ENCODE measurements around the gene FITM2.

The FITM2 gene

DNA sequence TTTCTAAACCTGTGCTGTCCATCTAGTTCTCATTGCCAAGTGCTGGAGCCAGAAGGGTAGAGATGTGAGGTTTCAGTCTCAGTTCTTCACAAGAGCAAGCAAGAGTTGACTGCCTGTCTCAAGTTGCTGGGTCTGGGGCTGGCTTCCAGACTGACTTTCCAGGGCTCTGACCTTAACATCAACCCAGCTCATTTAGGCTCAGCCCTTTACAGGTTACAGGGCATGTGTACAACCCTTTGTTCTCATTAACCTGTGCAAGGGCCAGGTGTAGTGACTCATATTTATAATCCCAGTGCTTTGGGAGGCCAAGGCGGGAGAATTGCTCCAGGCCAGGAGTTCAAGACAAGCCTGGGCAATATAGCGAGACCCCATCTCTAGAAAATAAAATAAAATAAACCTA, 30.6 kb downstream of the FITM2 start:
- no CpG with 5 or more reads among the region's 2 CpGs for WGBS, 2 experiments (ENCODE audit: insufficient coverage in 2 of 2)

DNA sequence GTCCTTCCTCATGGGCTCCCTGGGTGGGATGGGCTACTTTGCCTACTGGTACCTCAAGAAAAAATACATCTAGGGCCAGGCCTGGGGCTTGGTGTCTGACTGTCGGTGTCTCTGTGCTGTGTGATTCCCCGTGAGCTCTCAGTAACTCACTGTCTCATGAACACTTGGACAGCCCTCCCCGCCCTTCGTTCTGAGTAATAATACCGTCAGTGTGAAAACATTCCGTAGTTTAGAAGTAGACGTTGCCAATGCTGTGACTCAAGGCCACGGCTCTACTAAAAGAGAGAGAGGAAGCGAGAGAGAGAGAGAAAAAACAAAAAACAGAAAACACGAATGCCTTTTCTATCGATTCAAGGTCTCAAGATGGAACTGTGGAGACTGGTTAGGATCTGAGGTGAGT, 31.8 kb downstream of the FITM2 start:
- Histone ChIP-seq H3K9me3 (ENCODE audit: control insufficient read depth, low read length) (no peaks in the 10 kb centered on the region), H3K36me3 (ENCODE audit: control insufficient read depth, insufficient read depth, low read length) (no peaks in the 10 kb centered on the region), H3K27ac (ENCODE audit: low read depth, low read length, severe bottlenecking) (no peak overlapping the region), H3K4me3 (ENCODE audit: extremely low read depth, insufficient read depth, low read length, poor library complexity, severe bottlenecking) (no peak overlapping the region), H3K4me1 (ENCODE audit: control insufficient read depth, insufficient read depth, low read length, poor library complexity, severe bottlenecking) (no peaks in the 10 kb centered on the region)
- WGBS, 2 experiments (ENCODE audit: insufficient coverage in 2 of 2): 92 to 96% methylated on average over 11 of the region's 11 CpGs

More for the DNA sequence above, 30.6 kb downstream of the FITM2 start:
- H3K4me3 ChIP-seq (ENCODE audit: extremely low read depth, insufficient read depth, low read length, poor library complexity, severe bottlenecking): no peak overlapping the region
- H3K9me3 ChIP-seq (ENCODE audit: control insufficient read depth, low read length): no peaks in the 10 kb centered on the region
- H3K4me1 ChIP-seq (ENCODE audit: control insufficient read depth, insufficient read depth, low read length, poor library complexity, severe bottlenecking): no peaks in the 10 kb centered on the region
- H3K36me3 ChIP-seq (ENCODE audit: control insufficient read depth, insufficient read depth, low read length): no peaks in the 10 kb centered on the region
- H3K27ac ChIP-seq (ENCODE audit: low read depth, low read length, severe bottlenecking): no peak overlapping the region

DNA sequence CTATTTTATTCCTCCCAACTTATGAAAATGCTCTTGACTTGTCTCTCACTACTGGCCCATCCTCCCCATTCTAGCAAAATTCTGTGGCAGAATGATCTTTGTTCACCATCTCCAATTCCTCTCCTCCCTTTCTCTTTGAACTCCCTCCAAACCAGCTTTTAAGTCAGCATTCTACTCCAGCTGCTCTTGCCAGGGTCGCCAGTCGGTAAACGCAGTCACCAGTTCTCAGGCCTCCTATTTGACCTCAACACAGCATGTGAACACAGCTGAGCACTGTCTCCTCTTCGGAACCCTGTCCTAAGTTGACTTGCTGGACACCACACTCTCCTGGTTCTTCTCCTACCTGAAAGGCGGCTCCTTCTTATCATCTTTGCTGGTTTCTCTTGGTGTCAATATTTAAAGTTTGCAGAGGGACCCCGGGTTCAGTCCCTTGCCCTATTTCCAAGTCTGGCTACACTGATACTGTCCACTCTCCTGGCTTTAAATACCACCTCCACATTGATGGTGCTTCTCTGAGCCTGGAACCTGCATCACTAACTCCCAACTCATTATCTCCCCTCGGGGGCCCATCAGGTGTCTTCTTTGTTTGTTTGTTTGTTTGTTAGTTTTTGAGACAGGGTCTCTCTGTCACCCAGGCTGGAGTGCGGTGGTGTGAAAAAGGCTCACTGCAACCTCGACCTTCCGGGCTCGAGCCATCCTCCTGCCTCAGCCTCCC, 36.5 kb downstream of the FITM2 start:
- Histone ChIP-seq H3K36me3 (ENCODE audit: control insufficient read depth, insufficient read depth, low read length) (no peaks in the 10 kb centered on the region), H3K27ac (ENCODE audit: low read depth, low read length, severe bottlenecking) (no peak overlapping the region), H3K4me3 (ENCODE audit: extremely low read depth, insufficient read depth, low read length, poor library complexity, severe bottlenecking) (no peak overlapping the region), H3K9me3 (ENCODE audit: control insufficient read depth, low read length) (no peaks in the 10 kb centered on the region), H3K4me1 (ENCODE audit: control insufficient read depth, insufficient read depth, low read length, poor library complexity, severe bottlenecking) (no peaks in the 10 kb centered on the region)
- 87 to 92% methylated on average over 8 to 10 of the region's 11 CpGs for WGBS, 2 experiments (ENCODE audit: insufficient coverage in 2 of 2)

DNA sequence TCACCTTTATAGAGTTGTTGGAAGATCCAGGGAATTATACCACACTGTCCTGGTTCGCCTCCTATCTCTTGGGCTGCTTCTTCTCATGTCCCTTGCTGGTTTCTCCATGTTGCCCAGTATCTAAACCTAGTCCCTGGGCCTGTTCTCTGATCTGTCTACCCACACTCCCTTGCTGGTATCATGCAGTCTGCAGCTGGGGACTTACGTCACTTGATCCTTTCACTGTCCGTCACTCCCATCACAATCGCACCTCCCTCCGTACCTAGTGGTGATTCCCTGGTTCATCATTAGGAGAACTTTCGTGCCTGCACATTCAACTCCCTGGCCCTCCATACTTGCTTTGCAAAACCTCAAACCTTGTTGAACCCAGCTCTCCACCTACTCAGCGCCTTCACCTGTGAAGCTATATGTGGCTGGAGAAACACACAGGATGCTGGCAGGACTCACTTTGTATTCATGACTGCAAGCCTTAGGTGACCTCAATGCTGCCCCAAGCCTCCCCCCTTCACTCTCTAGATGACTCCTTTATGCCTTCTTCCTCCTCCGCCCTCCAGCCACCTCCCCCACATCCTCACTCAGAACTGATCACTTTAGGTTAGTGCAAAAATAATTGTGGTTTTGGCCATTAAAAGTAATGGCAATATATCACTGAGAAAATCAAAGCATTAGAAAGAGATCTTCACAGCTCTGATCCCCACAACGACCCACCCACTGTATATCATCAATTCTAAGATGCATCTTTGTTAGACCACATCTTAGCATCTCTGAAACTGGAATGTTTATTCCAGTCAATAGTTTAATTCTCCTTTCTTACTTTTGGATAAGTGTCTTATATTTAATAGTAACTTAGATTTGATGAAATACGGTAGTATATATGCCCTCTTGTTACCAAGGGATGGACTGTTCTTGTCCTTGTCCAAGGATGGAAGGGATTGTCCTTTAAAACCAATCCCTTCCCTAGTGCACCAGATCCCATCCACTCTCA, 37.5 kb downstream of the FITM2 start:
- Histone ChIP-seq H3K4me3 (ENCODE audit: extremely low read depth, insufficient read depth, low read length, poor library complexity, severe bottlenecking) (no peak overlapping the region), H3K36me3 (ENCODE audit: control insufficient read depth, insufficient read depth, low read length) (no peaks in the 10 kb centered on the region), H3K4me1 (ENCODE audit: control insufficient read depth, insufficient read depth, low read length, poor library complexity, severe bottlenecking) (no peaks in the 10 kb centered on the region), H3K9me3 (ENCODE audit: control insufficient read depth, low read length) (no peaks in the 10 kb centered on the region), H3K27ac (ENCODE audit: low read depth, low read length, severe bottlenecking) (no peak overlapping the region)
- WGBS, 2 experiments (ENCODE audit: insufficient coverage in 2 of 2): 86 to 90% methylated on average over 7 to 8 of the region's 10 CpGs

DNA sequence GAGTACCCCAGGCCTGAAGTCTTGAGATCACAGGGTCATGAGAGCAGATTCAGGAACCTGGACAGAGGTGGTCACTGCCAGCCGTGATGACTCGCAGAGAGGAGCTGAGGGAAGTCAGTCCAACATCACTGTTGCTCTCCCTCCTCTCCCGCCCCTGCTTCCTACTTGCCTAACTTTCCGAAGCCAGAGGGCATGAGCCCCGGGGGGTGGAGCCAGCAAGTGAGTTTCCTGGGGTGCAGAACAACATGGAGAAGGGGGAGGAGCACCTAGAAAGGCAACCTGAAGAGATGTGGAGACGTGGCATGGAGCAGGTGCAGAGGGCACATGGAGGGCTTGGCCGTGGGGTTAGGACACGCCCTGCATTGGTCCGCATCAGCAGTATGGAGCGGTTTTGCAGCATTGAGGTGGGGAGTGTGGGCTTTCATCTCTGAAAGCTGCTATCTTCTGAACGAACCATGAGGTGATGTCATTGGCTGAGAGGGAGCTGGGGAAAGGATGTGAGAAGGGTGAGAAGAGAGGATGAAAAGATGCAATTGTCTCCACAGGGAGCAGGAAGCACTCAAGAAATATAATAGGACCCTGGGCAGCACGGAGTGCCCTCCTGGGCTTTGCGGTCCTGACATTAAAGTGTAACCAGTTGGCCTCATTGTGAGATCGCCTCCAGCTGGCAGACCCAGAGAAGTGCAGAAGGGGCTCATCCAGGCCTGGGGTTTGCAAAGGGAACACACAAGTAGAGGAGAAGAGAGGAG, 38.9 kb downstream of the FITM2 start:
- Histone ChIP-seq H3K36me3 (ENCODE audit: control insufficient read depth, insufficient read depth, low read length) (no peaks in the 10 kb centered on the region), H3K9me3 (ENCODE audit: control insufficient read depth, low read length) (no peaks in the 10 kb centered on the region), H3K4me3 (ENCODE audit: extremely low read depth, insufficient read depth, low read length, poor library complexity, severe bottlenecking) (no peak overlapping the region), H3K27ac (ENCODE audit: low read depth, low read length, severe bottlenecking) (no peak overlapping the region), H3K4me1 (ENCODE audit: control insufficient read depth, insufficient read depth, low read length, poor library complexity, severe bottlenecking) (no peaks in the 10 kb centered on the region)
- 67 to 68% methylated on average over 11 to 13 of the region's 14 CpGs for WGBS, 2 experiments (ENCODE audit: insufficient coverage in 2 of 2)

DNA sequence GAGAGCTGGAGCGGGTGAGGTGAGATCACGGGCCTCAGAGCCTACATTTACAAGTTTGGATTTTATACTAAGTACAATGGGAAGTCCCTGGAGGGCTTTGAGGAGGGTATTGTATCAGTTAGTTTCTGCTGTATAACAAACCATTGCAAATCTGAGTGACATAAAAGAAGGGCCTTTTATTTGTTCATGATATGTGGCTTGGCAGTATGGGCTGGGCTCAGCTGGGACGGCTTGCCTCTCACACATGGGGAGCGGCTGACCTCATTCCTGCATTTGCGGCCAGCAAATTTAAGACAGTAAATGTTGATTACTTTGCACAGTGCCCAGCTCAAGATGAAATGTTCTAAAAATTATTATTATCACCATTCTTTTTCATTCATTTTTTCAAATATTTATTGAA, 42.2 kb downstream of the FITM2 start:
- Histone ChIP-seq H3K4me3 (ENCODE audit: extremely low read depth, insufficient read depth, low read length, poor library complexity, severe bottlenecking) (no peak overlapping the region), H3K4me1 (ENCODE audit: control insufficient read depth, insufficient read depth, low read length, poor library complexity, severe bottlenecking) (no peaks in the 10 kb centered on the region), H3K27ac (ENCODE audit: low read depth, low read length, severe bottlenecking) (no peak overlapping the region), H3K36me3 (ENCODE audit: control insufficient read depth, insufficient read depth, low read length) (no peaks in the 10 kb centered on the region), H3K9me3 (ENCODE audit: control insufficient read depth, low read length) (no peaks in the 10 kb centered on the region)
- 88 to 94% methylated on average over 3 of the region's 5 CpGs for WGBS, 2 experiments (ENCODE audit: insufficient coverage in 2 of 2)

DNA sequence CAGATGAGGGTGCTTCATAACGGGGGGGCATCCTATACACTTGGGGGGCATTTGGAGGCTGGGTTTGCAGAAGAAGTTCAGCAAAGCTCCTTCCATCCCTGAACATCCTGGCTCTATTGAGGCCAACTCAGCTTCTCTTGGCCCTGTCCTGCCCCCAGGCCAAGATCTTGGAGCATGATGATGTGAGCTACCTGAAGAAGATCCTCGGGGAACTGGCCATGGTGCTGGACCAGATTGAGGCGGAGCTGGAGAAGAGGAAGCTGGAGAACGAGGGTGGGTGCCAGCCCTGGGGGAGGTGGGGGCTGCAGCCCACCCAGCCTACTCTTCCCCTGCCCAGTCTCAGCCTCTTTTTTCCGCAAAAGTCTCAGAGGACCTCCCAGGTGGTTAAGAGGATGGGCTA, 46.7 kb downstream of the FITM2 start:
- Histone ChIP-seq H3K9me3 (ENCODE audit: control insufficient read depth, low read length) (no peaks in the 10 kb centered on the region), H3K4me1 (ENCODE audit: control insufficient read depth, insufficient read depth, low read length, poor library complexity, severe bottlenecking) (no peaks in the 10 kb centered on the region), H3K36me3 (ENCODE audit: control insufficient read depth, insufficient read depth, low read length) (no peaks in the 10 kb centered on the region), H3K27ac (ENCODE audit: low read depth, low read length, severe bottlenecking) (no peak overlapping the region), H3K4me3 (ENCODE audit: extremely low read depth, insufficient read depth, low read length, poor library complexity, severe bottlenecking) (no peak overlapping the region)
- WGBS, 2 experiments (ENCODE audit: insufficient coverage in 2 of 2): 90 to 100% methylated on average over 1 to 3 of the region's 5 CpGs

DNA sequence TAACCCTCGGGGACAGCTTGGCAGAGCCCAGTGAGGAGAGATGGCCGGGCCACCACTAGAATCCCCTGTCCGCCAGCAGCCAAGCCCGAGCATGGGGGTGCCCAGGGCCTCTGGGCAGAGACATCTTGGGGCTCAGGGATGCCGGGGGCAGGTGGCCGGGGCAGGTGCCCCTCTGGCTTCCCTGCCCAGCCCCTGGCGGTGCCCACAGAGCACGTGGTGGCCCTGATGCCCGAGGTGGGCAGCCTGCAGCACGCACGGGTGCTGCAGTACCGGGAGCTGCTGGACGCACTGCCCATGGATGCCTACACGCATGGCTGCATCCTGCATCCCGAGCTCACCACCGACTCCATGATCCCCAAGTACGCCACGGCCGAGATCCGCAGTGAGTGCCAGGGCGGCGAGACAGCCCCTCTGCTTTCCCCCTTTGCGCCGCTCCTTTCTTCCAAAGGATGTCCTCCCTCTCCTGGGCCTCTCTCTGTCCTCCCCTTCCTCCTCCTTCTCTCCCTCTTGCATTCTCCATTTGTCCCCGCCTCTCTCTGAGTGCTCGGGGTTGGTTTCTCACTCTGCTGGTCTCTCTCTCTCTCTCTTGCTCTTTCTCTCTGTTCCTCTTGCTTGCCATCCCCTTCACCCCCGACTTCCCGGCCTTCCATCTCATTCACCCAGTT, 52.6 kb downstream of the FITM2 start:
- no peaks in the 10 kb centered on the region for H3K36me3 ChIP-seq (ENCODE audit: control insufficient read depth, insufficient read depth, low read length)
- no peaks in the 10 kb centered on the region for H3K4me1 ChIP-seq (ENCODE audit: control insufficient read depth, insufficient read depth, low read length, poor library complexity, severe bottlenecking)
- H3K9me3 ChIP-seq (ENCODE audit: control insufficient read depth, low read length): no peaks in the 10 kb centered on the region
- no peak overlapping the region for H3K4me3 ChIP-seq (ENCODE audit: extremely low read depth, insufficient read depth, low read length, poor library complexity, severe bottlenecking)
- WGBS, 2 experiments (ENCODE audit: insufficient coverage in 2 of 2): 89 to 90% methylated on average over 28 of the region's 28 CpGs
- H3K27ac ChIP-seq (ENCODE audit: low read depth, low read length, severe bottlenecking): no peak overlapping the region

DNA sequence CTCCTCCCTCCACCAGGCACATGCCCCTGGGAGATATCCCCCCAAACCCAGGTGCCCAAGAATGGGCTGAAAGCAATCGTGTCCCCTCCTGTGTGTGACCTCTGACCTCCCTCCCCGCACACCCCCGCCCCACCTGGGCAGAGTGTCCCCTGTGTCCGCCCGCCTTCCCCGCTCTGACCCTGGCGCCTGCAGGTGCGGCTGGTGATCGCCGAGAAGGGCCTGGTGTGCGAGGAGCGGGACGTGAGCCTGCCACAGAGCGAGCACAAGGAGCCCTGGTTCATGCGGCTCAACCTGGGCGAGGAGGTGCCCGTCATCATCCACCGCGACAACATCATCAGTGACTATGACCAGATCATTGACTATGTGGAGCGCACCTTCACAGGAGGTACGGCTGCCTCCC, 54.0 kb downstream of the FITM2 start:
- H3K4me3 ChIP-seq (ENCODE audit: extremely low read depth, insufficient read depth, low read length, poor library complexity, severe bottlenecking): no peak overlapping the region
- H3K27ac ChIP-seq (ENCODE audit: low read depth, low read length, severe bottlenecking): no peak overlapping the region
- H3K36me3 ChIP-seq (ENCODE audit: control insufficient read depth, insufficient read depth, low read length): no peaks in the 10 kb centered on the region
- H3K4me1 ChIP-seq (ENCODE audit: control insufficient read depth, insufficient read depth, low read length, poor library complexity, severe bottlenecking): no peaks in the 10 kb centered on the region
- no peaks in the 10 kb centered on the region for H3K9me3 ChIP-seq (ENCODE audit: control insufficient read depth, low read length)
- 95 to 96% methylated on average over 19 of the region's 21 CpGs for WGBS, 2 experiments (ENCODE audit: insufficient coverage in 2 of 2)

DNA sequence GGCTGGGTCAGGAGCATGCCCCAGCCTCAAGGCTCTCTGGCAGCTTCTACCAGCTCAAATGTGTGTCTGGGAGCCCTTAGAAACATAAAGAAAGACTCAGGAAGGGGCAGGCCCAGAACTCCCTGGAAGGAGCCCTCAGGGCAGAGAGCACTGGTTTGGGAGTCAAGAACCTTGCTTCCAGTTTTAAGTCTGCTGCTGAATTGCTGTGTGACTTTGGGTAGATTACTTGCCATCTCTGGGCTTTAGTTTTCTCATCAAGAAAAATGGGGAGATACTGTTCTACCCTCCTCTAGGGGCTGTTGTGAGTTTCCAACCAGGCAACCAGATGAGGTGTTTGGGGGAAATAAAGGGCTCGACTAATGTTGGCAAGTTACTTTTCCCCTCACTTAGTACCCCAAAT, 55.1 kb downstream of the FITM2 start:
- H3K9me3 ChIP-seq (ENCODE audit: control insufficient read depth, low read length): no peaks in the 10 kb centered on the region
- H3K4me3 ChIP-seq (ENCODE audit: extremely low read depth, insufficient read depth, low read length, poor library complexity, severe bottlenecking): no peak overlapping the region
- H3K27ac ChIP-seq (ENCODE audit: low read depth, low read length, severe bottlenecking): no peak overlapping the region
- WGBS, 2 experiments (ENCODE audit: insufficient coverage in 2 of 2): no CpG with 5 or more reads among the region's 1 CpG
- H3K36me3 ChIP-seq (ENCODE audit: control insufficient read depth, insufficient read depth, low read length): no peaks in the 10 kb centered on the region
- no peaks in the 10 kb centered on the region for H3K4me1 ChIP-seq (ENCODE audit: control insufficient read depth, insufficient read depth, low read length, poor library complexity, severe bottlenecking)
